Caki2 (cell line): Measurements from ENCODE around the gene SIPA1L3. TPM values are rescaled to one million over a fixed set of nuclear protein-coding genes. Genes with fewer than 3 reads are reported as not detected.

Experiments used
- DNase-seq: peaks from one replicate; pipeline ENCODE4 v3.0.0-alpha.2; 2015; ENCODE audit warnings: low read depth
- in situ Hi-C: cut with HindIII; loops from 2 replicates; pipeline ENCODE4 v1.10.0; 2016; ENCODE audit warnings: low sequenced_read_pairs, low pct_unique_long_range_greater_than_20kb, mixed read lengths
- total RNA-seq: library from RNA; depleted of rRNA; stranded (reverse); fragments of >200 nt; shearing (Covaris generic); gene quantifications from 2 replicates; pipeline ENCODE4 v1.2.3, GENCODE V29; 2014; ENCODE audit warnings: low replicate concordance

The SIPA1L3 gene
- total RNA-seq, 1 experiment from 2014 or later = 39.9 TPM

DNA sequence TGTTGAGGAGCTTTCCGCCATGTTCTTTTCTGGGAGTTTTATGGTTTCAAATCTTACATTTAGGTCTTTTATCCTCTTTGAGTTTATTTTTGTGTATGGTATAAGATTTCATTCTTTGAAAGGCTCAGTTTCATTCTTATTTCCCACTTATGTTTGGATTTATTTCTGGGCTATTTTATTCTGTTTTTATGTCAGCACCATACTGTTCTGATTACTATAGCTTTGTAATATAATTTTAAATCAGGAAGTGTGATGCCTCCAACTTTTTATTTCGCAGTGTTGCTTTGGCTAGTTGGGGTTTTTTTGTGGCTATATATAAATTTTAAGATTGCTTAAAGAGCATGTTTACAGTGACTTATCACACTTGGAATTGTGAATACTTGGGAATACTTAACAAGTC lies 135.1 kb downstream of the SIPA1L3 start:
- no peak for DNase-seq
- in situ Hi-C loops = loop anchor here (25.0 kb wide), 1 partner anchor 95 kb away; no protein-coding TSS in a partner anchor

DNA sequence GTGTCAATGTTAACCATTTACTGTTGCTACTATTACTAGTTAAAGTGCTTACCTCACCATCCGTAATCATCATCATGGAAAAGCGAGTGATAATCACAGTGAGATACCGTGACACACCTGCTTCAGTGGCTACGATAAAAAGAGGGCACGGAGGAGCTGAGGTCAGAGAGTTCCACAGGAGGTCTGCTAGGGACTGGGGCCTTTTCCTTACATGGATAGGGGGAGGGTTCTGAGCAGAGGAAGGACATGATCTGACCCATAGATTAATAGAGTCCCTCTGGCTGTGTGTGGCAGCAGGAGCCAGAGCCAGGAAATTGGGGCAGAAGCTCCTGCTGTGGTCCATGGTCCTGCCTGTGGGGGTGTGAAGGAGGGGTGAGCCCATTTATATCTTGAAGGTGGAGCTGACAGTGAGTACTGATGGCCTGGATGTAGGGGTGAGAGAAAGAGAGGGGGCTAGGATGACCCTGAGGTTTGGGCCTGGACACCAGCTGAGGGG lies 136.7 kb downstream of the SIPA1L3 start:
- DNase-seq = no peak
- in situ Hi-C loops = loop anchor here (25.0 kb wide), 1 partner anchor 94 kb away; no protein-coding TSS in a partner anchor

DNA sequence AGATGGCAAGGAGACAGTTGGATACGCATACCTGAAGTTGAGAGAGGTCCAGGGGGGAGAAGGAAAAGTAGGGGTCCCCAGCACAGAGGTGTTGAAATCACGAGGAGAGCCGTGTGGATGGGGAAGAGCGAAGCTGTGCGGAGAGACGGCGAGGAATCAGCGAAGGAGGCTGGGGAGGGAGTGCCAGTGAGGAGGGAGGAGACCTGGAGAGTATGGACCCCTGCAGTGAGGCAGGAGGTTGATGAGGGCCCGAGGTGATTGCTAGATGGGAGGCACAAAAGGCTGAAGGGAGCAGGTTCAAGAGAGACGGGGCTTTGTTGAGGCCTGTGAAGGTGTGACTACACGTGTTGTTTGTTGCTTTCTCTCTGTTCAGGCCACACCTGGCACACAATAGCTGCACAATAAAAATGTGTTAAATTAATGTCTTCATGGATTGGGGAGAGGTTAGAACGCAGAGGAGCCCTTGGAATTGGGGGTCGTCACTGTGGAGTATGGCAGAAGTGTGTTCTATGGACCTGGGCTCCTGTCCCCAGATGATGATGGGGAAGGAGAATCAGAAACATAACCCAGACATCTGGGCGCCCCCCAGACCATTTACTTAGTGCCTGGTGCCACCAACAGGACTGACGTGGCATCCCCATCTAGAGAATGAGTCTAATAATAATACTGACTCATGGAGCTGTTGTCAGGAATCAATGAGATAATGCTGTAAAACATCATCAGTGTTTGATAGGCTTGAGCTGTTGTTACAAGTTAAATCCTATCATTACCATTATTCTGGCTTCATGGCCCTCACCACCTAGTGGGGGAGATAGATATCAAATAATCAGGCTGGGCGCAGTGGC lies 137.5 kb downstream of the SIPA1L3 start:
- DNase-seq = no peak
- in situ Hi-C loops = loop anchor here (25.0 kb wide), 1 partner anchor 93 kb away; no protein-coding TSS in a partner anchor

DNA sequence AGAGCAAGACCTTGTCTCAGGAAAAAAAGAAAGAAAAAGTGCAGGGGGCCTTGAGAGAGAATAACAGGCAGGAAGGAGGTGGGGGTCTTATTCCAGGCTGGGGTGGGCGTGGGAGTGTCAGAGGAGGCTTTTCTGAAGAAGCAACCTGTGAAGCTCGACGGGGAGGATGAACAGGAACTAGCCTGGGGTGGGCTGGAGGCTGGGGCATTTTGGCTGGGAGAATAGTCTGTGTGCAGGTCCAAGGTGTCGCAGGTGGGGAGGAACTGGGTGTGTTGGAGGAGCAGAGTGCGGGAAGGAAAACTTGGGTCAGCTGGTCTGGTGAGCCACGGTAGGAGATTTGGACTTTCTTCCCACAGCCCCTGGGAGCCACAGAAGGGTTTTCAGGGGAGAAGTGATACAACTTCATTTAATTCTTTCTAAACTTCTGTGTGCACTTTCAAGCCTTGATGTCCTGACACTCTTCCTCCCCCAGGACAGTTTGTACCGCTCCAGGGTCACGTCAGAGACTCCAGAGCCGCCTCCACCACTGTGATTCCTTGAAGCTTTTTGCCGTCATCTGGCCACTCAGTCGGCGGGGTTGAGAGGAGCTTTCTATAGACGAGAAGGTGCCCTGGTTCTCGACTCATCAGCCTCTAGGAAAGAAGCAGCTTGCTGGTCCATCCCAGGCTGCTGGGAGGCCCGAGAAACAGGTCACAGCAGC lies 138.7 kb downstream of the SIPA1L3 start:
- in situ Hi-C loops = loop anchor here (25.0 kb wide), 1 partner anchor 92 kb away; no protein-coding TSS in a partner anchor
- no peak for DNase-seq

DNA sequence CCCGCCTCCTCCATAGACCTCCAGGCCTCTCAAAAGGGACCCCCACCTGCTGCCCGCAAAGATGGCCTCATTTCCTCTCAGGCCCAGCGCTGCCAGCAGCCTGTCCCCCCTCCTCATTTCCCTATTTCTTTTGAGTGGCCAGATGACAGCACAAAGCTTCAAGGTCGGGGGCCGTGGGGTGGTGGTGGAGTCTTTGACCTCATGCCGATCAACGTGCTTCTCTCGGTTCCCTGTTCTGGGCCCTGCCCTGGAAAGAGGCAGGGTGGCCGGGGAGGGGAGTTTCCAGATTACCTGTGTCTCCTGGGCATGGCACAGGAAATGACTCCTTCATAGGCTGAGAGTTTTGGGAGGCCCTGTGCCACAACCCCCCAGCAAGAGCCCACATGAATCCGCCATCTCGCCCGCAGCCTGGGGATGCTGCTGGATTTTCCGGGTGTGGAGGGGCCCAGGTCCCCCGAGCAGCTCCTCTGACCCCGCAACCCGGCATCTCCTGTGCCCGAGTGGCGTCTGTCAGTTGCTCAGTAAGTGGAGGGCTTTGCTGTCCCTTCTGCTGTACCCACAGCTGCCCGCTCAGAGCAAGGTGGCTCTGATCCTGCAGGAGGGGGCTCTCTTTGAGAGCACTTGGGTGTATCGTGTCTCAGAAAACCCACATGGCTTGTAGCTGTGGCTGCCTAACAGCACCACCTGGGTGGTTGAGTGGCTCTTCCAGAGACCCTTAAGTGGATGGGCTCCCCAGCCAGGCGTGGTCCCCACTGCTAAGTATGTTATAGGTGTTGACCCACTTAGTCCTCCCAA lies 139.4 kb downstream of the SIPA1L3 start:
- in situ Hi-C loops = loop anchor here (25.0 kb wide), 1 partner anchor 91 kb away; no protein-coding TSS in a partner anchor
- DNase-seq = no peak

DNA sequence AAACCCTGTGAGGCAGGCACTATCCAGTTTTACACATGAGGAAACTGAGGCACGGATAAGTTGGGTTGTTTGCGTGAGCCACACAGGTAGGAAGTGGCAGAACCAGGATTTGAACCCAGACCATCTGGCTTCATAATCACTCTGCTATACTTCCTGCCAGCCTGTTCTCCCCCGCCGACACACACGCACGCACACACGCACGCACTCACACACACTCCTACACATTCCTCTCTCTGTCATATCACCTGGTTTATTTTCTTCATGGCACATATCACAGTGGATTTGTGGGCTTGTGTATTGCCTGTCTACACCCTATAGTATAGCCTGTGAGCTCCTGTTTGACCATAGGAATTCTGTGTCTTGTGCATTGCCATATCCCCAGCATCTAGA lies 140.0 kb downstream of the SIPA1L3 start:
- no peak for DNase-seq
- in situ Hi-C loops = loop anchor here (25.0 kb wide), 1 partner anchor 90 kb away; no protein-coding TSS in a partner anchor

DNA sequence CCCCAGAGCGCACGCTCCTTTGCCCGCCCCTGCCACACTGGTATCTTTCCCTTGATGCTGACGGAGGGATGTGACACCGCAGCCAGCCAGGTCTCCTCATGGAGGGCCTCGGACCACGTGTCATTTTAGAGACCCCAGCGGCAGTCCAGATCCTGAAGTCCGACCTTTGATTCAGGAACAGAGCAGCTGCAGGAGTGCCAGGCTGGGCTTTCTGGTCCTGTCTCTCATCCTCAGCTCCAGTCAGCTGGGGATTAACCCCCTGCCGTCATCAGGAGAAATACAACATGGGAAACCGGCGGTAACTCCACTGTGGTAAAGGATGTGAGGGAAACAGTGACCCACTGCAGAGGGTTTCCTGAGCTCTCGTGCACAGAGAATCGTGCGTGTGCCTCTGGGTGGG lies 140.6 kb downstream of the SIPA1L3 start:
- DNase-seq = no peak
- in situ Hi-C loops = loop anchor here (25.0 kb wide), 1 partner anchor 90 kb away; no protein-coding TSS in a partner anchor

DNA sequence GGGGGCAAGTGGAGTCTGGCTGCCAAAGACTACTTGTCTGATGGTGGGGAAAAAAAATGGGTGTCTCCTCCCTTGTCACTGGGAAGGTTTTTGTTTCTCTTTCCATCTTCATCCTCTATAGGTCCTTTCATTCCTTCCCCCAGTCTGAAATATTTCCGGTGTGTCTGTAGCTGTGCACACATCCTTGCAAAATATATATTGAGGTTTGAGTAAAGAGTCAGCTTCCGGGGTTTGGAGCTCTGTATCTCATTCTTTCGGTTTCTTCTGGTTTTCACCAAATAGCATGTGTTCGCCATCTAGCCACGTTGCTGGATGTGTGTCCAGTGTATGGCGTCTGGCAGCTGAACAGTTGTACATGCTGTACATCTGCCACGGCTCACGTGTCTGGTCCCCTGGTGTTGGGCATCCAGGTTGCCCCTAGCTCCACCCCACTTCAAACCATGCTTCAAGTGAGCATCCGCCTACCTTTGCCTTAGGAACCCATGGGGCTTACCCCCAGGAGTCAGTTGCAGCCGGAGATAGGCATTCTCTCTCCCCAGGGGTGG lies 142.2 kb downstream of the SIPA1L3 start:
- in situ Hi-C loops = loop anchor here (25.0 kb wide), 1 partner anchor 88 kb away; no protein-coding TSS in a partner anchor
- no peak for DNase-seq

DNA sequence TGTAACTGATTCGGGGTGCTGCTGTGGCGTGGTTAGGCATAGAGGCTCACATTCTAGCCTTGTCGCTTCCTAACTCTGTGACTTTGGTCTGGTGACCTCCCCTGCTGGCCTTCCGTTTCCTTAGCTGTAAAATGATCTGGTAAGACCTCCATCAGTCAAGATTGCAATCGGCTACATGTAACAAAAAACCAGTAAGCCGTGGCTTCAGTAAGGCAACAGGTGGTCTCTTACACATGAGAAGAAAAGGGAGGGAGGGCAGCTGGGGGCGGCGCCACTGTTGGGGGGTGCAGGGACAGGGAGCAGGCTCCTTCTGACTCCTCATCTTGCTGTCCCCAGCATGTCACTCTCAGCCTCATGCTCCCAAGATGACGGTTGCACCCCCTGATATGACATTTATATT lies 148.0 kb downstream of the SIPA1L3 start:
- in situ Hi-C loops = no loop called here
- DNase-seq = no peak

DNA sequence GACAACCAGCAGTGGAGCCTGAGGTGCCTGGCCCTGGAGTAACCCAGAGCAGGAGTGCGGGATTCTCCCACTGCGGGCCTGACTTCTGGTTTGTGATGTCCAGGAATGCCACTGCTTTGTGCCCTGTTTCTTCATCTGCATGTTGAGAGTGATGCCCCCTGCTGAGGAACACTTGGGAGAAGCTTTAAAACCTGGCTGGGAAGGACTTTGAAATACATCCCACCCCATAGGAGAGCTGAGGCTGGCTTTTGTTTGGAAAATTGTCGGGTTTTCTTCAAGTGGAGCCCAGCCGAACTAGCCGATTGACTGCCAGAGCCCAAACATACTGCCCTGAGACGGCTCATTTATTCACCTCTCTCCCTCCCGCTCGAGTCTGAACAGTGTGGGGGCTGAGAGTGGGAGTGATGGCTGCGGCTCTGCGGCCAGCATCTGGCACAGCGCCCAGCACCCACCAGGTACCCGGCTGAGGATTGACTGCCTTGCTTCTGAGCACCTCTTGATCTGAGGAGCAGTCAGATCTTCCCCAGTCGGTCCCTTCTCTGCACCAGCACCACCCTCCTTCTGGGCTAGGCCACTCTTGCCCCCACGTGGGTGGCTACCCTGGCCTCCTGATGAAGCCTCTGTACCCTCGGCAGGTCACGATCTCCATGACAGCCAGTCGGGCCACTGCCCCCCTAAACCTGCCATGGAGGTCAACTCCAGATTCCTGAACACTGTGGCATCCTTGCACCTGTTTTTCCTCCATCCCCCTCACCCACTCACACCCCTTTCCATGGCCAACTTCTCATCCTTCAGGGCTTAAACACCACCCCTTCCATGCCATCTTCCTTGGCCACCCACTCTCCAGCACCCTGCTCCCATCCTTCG lies 148.9 kb downstream of the SIPA1L3 start:
- DNase-seq = no peak
- in situ Hi-C loops = no loop called here

DNA sequence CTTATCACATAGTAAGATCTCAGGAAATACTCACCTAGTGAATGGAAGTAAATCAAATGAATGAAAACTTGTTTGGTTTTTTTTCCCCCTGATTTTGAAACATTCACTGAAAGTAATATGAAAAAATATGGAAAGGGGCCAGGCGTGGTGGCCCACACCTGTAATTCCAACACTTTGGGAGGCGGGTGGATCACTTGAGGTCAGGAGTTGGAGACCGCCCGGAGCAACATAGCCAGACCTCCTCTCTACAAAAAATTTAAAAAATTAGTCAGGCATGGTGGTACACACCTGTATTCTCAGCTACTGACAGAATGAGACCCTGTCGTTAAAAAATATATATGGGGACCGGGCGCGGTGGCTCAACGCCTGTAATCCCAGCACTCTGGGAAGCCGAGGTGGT lies 149.6 kb downstream of the SIPA1L3 start:
- in situ Hi-C loops = no loop called here
- DNase-seq = no peak

DNA sequence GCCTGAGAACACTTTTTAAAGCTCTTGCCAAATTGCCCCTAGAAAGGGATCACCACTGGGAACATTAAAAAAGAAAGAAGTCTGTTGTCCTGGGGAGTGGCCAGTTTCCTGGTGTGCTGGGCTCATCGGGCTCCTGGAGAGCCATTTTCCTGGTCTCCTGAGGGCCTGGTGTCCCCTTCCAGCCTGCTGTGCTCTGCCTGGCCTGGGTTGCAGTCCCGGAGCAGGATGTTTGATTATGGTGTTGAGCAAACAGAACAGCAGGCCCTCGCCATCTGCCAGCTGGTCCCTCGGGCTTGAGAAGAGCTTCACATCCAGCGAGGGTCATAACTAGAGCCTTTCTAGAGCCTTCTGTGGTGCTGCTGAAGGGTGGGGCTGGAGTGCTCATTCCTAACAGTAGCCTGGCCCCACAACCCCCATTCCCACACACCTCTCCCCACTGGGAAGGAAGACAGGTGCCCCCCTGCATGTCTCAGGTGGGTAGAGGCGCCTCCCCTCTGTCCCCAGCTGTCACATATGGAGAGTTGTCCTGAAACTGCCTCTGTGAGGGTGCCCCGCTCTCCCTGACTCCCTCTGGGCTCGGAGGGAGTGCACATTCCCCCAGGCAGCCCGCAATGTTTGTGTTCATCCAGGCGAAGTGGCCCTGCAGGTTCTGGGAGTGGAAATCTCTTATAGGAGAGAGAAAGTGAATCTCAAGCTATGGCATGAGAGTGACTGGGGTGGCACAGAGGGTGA lies 151.1 kb downstream of the SIPA1L3 start:
- in situ Hi-C loops = no loop called here
- peak; percentile 42 for DNase-seq

DNA sequence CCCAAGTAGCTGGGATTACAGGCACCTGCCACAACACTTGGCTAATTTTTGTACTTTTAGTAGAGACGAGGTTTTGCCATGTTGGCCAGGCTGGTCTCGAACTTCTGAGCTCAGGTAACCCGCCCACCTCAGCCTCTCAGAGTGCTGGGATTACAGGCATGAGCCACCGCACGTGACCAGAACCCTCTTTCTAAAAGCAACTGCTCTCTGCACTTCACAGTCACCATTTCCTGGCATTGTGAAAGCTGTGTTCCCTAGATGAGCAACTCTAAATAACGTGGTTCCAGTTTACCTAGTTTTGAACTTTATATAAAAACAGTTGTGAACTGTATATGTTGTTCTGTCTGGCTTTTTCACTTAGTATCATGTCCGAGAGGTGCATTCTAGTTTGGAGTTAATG lies 152.9 kb downstream of the SIPA1L3 start:
- no peak for DNase-seq
- in situ Hi-C loops = no loop called here

DNA sequence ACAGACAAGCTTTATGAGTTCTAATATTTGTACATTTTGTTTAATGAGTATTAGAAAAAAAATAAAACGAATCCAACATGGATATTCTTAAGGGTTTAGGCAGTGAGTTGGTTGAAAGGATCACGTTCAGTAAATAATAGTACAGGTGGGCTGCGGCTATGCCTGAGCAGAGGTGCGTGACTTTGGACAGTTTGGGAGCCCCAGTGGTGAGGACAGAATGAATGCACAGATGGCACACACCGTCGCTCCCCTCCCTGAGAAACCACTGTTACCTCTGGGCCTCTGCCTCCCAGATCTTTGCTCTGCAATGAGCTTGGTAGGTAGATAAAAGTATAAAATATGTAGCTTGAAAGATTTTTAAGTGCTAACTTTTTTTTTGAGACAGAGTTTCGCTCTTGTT lies 153.3 kb downstream of the SIPA1L3 start:
- in situ Hi-C loops = no loop called here

DNA sequence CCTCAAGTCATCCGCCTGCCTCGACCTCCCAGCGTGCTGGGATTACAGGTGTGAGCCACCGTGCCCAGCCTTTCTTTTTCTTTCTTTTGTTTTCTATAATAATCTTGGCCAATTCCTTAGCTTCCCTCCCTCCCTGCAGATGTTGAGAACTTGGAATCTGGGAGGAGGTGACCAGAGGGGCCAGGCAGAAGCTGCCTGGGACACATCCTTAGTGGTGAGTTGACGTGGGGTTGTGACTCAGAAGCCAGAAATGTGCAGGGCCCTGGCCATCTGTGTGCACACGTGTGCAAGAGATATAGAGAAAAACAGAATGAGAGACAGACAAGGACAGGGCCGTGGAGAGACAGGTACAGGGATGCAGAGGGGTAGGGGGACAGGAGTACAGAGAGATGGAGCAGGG lies 154.3 kb downstream of the SIPA1L3 start:
- in situ Hi-C loops = no loop called here
- DNase-seq = peak; percentile 66

More for the DNA sequence above, 153.3 kb downstream of the SIPA1L3 start:
- no peak for DNase-seq

DNA sequence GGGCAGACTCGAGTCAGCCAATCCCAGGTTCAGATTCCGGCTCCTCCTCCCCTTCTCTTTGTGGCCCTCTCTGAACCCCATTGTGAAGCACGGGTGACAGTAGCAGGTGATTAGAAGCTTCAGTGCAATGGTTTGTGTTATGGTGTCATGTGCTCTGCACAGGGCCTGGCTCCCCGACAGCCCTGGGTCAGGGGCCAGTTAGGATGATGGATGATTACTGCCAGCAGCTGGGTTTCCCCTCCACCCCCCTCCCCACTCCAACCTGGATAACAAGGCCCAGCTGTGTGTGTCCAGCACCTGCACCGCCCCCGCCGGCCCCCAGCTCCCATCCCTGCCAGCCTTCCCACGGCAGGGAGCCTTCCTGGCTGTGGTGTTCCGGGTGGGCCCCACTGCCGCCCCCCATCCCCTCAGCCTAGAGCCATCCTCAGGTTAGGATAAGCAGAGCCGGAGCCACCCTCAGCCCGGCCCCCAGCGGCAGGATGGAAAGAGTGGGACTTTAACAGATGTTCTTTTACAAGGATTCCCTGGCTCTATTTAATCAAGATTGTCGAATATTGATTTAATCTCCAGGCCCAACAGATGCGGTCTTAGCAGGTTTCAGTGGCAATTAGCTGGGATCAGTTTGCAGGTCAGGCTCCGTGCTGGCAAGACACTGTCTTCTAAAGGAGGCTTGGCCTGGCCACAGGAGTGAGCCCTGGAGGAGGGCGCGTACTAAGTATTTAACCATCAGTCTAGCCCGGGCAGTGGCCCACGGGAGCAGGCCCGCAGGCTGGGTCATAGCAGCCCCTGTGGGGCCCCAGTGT lies 156.2 kb downstream of the SIPA1L3 start:
- in situ Hi-C loops = no loop called here
- DNase-seq = no peak
